ENCODE measurements around the gene TUBA4B. TPM values are rescaled to one million over a fixed set of nuclear protein-coding genes. Genes with fewer than 3 reads are reported as not detected.
A peak's percentile ranks its signal among the peaks of the same experiment; 100 is the strongest.

The TUBA4B gene
- total and polyA plus RNA-seq, 2 of the 4 experiments (the other 2 are of a cell fraction): not detected

DNA sequence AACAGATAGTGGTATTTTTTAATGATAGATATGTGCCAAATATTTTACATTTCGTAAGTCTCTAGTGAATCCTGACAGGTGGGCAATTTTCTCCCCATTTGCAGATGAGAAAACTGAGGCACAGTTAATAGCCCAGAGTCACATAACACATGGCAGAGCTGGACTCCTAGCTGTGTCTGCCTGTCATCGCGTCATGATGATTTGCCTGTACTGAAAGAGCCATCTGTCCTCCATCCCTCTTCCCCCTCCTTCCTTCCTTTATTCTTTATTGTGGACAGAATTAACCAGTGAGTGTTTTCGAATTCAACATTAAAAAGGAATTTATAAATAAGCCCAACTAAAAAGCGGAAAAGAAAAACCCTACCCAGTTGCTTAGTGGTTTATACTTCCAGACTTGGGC is 29.3 kb downstream of the TUBA4B start:
- H3K9ac ChIP-seq (ENCODE audit: low read depth, low read length): no peak overlapping the region
- in situ Hi-C loops (cut with MboI; ENCODE audit: low sequenced_read_pairs): no loop called here
- no peak overlapping the region for H2AFZ ChIP-seq (replicated peaks; ENCODE audit: low read length, poor library complexity)
- POLR2A ChIA-PET (ENCODE audit: unreplicated experiment): interaction anchor here (1.0 kb wide), 1 partner anchor 106 kb away, joined by 3 read pairs; the partner anchor contains the start of gene CNPPD1
- H3K14ac ChIP-seq (replicated peaks; ENCODE audit: low read depth, low read length): no peak overlapping the region
- no peak overlapping the region for H4K8ac ChIP-seq (ENCODE audit: low read depth in 2 of 2, low read length in 2 of 2)
- no peak overlapping the region for H3K4ac ChIP-seq (ENCODE audit: low read depth, low read length)
- H4K20me1 ChIP-seq (ENCODE audit: insufficient read depth, low read length): peaks cover 6% of the 10 kb centered on the region; the same call in 1 of the 2 replicates
- no peak overlapping the region for H3K4me2 ChIP-seq (ENCODE audit: low read depth, low read length)
- H3K4me3 ChIP-seq (ENCODE audit: insufficient read depth, low read depth, low read length): no peak overlapping the region
- H3K27me3 ChIP-seq (ENCODE audit: control insufficient read depth, insufficient read depth, low read length): no peaks in the 10 kb centered on the region
- no TSS peak for BruUV-seq (replicated peaks)
- no peak overlapping the region for H2BK20ac ChIP-seq (ENCODE audit: low read depth, low read length)
- H2AK9ac ChIP-seq (replicated peaks; ENCODE audit: low read depth, low read length, poor library complexity): no peak overlapping the region
- no peak overlapping the region for H2BK15ac ChIP-seq (ENCODE audit: low read depth, low read length)
- intact Hi-C loops (cut with micrococcal nuclease): no loop called here
- ATAC-seq (ENCODE audit: low read depth): no peak
- no peak overlapping the region for H2BK120ac ChIP-seq (ENCODE audit: low read depth, low read length)
- peaks cover 18% of the 10 kb centered on the region for H3K4me1 ChIP-seq (ENCODE audit: control insufficient read depth, insufficient read depth, low read length)
- H4K5ac ChIP-seq (ENCODE audit: low read depth, low read length): no peak overlapping the region
- peaks cover 8% of the 10 kb centered on the region for H3K9me1 ChIP-seq (ENCODE audit: insufficient read depth, low read length)
- H2BK5ac ChIP-seq (ENCODE audit: low read depth, low read length, poor library complexity, severe bottlenecking): no peak overlapping the region
- DNase-seq: no peak
- H2AK5ac ChIP-seq (ENCODE audit: low read depth, low read length): no peak overlapping the region
- dilution Hi-C loops (cut with HindIII; ENCODE audit: low sequenced_read_pairs, unreplicated experiment): no loop called here
- no peak overlapping the region for H3K23ac ChIP-seq (ENCODE audit: low read depth, low read length)
- no peak overlapping the region for H4K91ac ChIP-seq (ENCODE audit: insufficient read depth, low read depth, low read length)
- no peak overlapping the region for H3K56ac ChIP-seq (ENCODE audit: extremely low read depth, insufficient read depth, low read length)
- no peak overlapping the region for H3K27ac ChIP-seq (ENCODE audit: insufficient read depth, low read length)
- no CpG with 5 or more reads among the region's 5 CpGs for WGBS, 2 experiments (ENCODE audit: extremely low coverage in 2 of 2, insufficient read length in 1 of 2)
- H3K79me1 ChIP-seq (ENCODE audit: low read depth in 1 of 2, low read length in 2 of 2): peaks cover 16 to 30% of the 10 kb centered on the region in 2 experiments
- no peak overlapping the region for H3K18ac ChIP-seq (ENCODE audit: low read depth, low read length)
- TF ChIP-seq RAD21 (IDR thresholded peaks at IDR 0.05; ENCODE audit: low read length) (no peak), POLR2A (IDR thresholded peaks at IDR 0.05; ENCODE audit: low read depth, low read length) (peak; percentile 39; the same call in 1 of the 2 replicates)
- TF ChIP-seq, protein P1, sequence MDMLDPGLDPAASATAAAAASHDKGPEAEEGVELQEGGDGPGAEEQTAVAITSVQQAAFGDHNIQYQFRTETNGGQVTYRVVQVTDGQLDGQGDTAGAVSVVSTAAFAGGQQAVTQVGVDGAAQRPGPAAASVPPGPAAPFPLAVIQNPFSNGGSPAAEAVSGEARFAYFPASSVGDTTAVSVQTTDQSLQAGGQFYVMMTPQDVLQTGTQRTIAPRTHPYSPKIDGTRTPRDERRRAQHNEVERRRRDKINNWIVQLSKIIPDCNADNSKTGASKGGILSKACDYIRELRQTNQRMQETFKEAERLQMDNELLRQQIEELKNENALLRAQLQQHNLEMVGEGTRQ (IDR thresholded peaks at IDR 0.05; ENCODE audit: low read depth, low read length): no peak
- CTCF ChIA-PET: interaction anchor here (2.8 kb wide), 1 partner anchor 12 kb away, joined by 11 read pairs; no protein-coding TSS in a partner anchor
- no peaks in the 10 kb centered on the region for H3K9me3 ChIP-seq (ENCODE audit: control insufficient read depth, insufficient read depth, low read length)
- H3K36me3 ChIP-seq (ENCODE audit: control insufficient read depth, insufficient read depth, low read length): peaks cover 57% of the 10 kb centered on the region
